DOHH2 (cell line): ENCODE data around the gene PLBD2.

ENCODE experiments used
- H3F3A ChIP-seq: fragments of 200-600 bp; sonication (generic), shearing (Covaris generic); 2 replicates; pipeline ENCODE4 v1.6.0; 2016; ENCODE audit warnings: antibody characterized with exemption, mild to moderate bottlenecking; ENCODE audit not compliant: control insufficient read depth, insufficient read depth
- H3K27ac ChIP-seq: fragments of 200-600 bp; sonication (generic); 2 replicates; pipeline ENCODE4 v1.5.1; 2014; ENCODE audit warnings: low read depth, mild to moderate bottlenecking, low read length, moderate library complexity
- H3K27me3 ChIP-seq: fragments of 200-600 bp; sonication (generic); 2 replicates; pipeline ENCODE4 v1.6.1; 2014; ENCODE audit warnings: mild to moderate bottlenecking, low read length, mixed read lengths; ENCODE audit not compliant: control insufficient read depth
- H3K36me3 ChIP-seq: fragments of 200-600 bp; sonication (generic); 2 replicates; pipeline ENCODE4 v1.6.1; 2014; ENCODE audit warnings: mild to moderate bottlenecking, low read length, moderate library complexity, mixed read lengths; ENCODE audit not compliant: control insufficient read depth
- H3K4me1 ChIP-seq: fragments of 200-600 bp; sonication (generic); 2 replicates; pipeline ENCODE4 v1.6.1; 2014; ENCODE audit warnings: mild to moderate bottlenecking, low read length, mixed read lengths; ENCODE audit not compliant: control insufficient read depth
- H3K4me2 ChIP-seq: fragments of 200-600 bp; sonication (generic); 2 replicates; pipeline ENCODE4 v1.6.0; 2014; ENCODE audit warnings: mild to moderate bottlenecking, low read length, moderate library complexity
- H3K4me3 ChIP-seq: fragments of 200-600 bp; sonication (generic); 2 replicates; pipeline ENCODE4 v1.5.1; 2014; ENCODE audit warnings: mild to moderate bottlenecking, low read length, mixed read lengths
- H3K79me2 ChIP-seq: fragments of 200-600 bp; sonication (generic); 2 replicates; pipeline ENCODE4 v1.6.1; 2014; ENCODE audit warnings: mild to moderate bottlenecking, low read length, mixed read lengths; ENCODE audit not compliant: control insufficient read depth
- H3K9me2 ChIP-seq: fragments of 200-600 bp; sonication (generic); replicated peaks from 2 replicates; pipeline ENCODE4 v1.6.1; 2014; ENCODE audit warnings: mild to moderate bottlenecking, low read length, mixed read lengths; ENCODE audit not compliant: control insufficient read depth
- H3K9me3 ChIP-seq: fragments of 200-600 bp; sonication (generic); 2 replicates; pipeline ENCODE4 v1.6.1; 2014; ENCODE audit warnings: antibody characterized with exemption, low read length, mixed read lengths; ENCODE audit not compliant: control insufficient read depth, insufficient read depth
- H4K20me1 ChIP-seq: fragments of 200-600 bp; sonication (generic); 2 replicates; pipeline ENCODE4 v1.6.0; 2014; ENCODE audit warnings: low read depth, mild to moderate bottlenecking, antibody characterized with exemption, low read length, moderate library complexity; ENCODE audit not compliant: control insufficient read depth, insufficient read depth
- CTCF ChIP-seq: fragments of 200-600 bp; sonication (generic); IDR thresholded peaks from one replicate; pipeline ENCODE4 v1.5.1; 2014; ENCODE audit warnings: antibody characterized with exemption, mild to moderate bottlenecking, low read depth, low read length; ENCODE audit not compliant: poor library complexity, severe bottlenecking
- EZH2phosphoT487 ChIP-seq: fragments of 200-600 bp; sonication (generic); IDR thresholded peaks from 2 replicates; pipeline ENCODE4 v1.6.1; 2017; ENCODE audit warnings: borderline replicate concordance, mild to moderate bottlenecking, antibody characterized with exemption, low read length, moderate library complexity, mixed read lengths

The PLBD2 gene

GRCh38 chr12:113361574-113362370 is 3.4 kb downstream of the PLBD2 start:
- Histone ChIP-seq H3K4me3 (no peak overlapping the region), H3K9me2 (no peaks in the 10 kb centered on the region), H3K9me3 (no peaks in the 10 kb centered on the region), H4K20me1 (no peaks in the 10 kb centered on the region), H3K4me1 (peaks cover 14% of the 10 kb centered on the region), H3K79me2 (no peaks in the 10 kb centered on the region; the same call in 1 of the 2 replicates), H3K27me3 (no peaks in the 10 kb centered on the region), H3K36me3 (no peaks in the 10 kb centered on the region), H3F3A (no peaks in the 10 kb centered on the region), H3K27ac (no peak overlapping the region), H3K4me2 (no peak overlapping the region)
- TF ChIP-seq CTCF (no peak), EZH2phosphoT487 (no peak)

GRCh38 chr12:113364698-113365097 is 6.3 kb downstream of the PLBD2 start:
- H3F3A ChIP-seq: no peaks in the 10 kb centered on the region
- no peaks in the 10 kb centered on the region for H3K36me3 ChIP-seq
- H3K4me1 ChIP-seq: peaks cover 2% of the 10 kb centered on the region
- H3K79me2 ChIP-seq: no peaks in the 10 kb centered on the region
- H3K27ac ChIP-seq: no peak overlapping the region
- no peaks in the 10 kb centered on the region for H3K9me3 ChIP-seq
- H4K20me1 ChIP-seq: no peaks in the 10 kb centered on the region
- no peak overlapping the region for H3K4me2 ChIP-seq
- no peak overlapping the region for H3K4me3 ChIP-seq
- TF ChIP-seq CTCF (no peak), EZH2phosphoT487 (no peak)
- H3K27me3 ChIP-seq: no peaks in the 10 kb centered on the region
- no peaks in the 10 kb centered on the region for H3K9me2 ChIP-seq

GRCh38 chr12:113365639-113366395 is 7.4 kb downstream of the PLBD2 start:
- Histone ChIP-seq H3F3A (no peaks in the 10 kb centered on the region), H3K4me2 (no peak overlapping the region), H3K4me1 (no peaks in the 10 kb centered on the region), H3K4me3 (no peak overlapping the region), H3K27me3 (no peaks in the 10 kb centered on the region), H3K9me3 (no peaks in the 10 kb centered on the region), H3K79me2 (no peaks in the 10 kb centered on the region), H3K27ac (no peak overlapping the region), H3K9me2 (no peaks in the 10 kb centered on the region), H4K20me1 (no peaks in the 10 kb centered on the region), H3K36me3 (no peaks in the 10 kb centered on the region)
- TF ChIP-seq EZH2phosphoT487 (no peak), CTCF (no peak)
